Right lobe of liver (tissue), 6 donors: Measurements from ENCODE around the gene IL17B. TPM values are rescaled to one million over a fixed set of nuclear protein-coding genes. Genes with fewer than 3 reads are reported as not detected.

Source experiments
- ATAC-seq, 4 donors: fragments of 200-7000 bp; cut with Tn5 transposase; one replicate each; pipeline ENCODE4 v1.9.1; 2020; ENCODE audit warnings: mild to moderate bottlenecking in 4 of 4, moderate library complexity in 4 of 4
- DNase-seq, 3 donors: peaks; one replicate each; pipeline ENCODE4 v3.0.0-alpha.2; 2020
- H3K27ac ChIP-seq, 3 donors: fragments of 200-600 bp; one replicate each; pipeline ENCODE4 v1.8.0; 2022
- H3K27me3 ChIP-seq, 2 donors: fragments of 200-600 bp; one replicate each; pipeline ENCODE4 v1.8.0; 2022
- H3K36me3 ChIP-seq, 4 donors: fragments of 200-600 bp; sonication (generic) in 1 of 4; one replicate each; pipeline versions ENCODE4 v1.5.1 to v1.8.0; 2017 to 2022; ENCODE audit warnings: control low read depth in 1 of 4
- H3K4me1 ChIP-seq, 4 donors: fragments of 200-600 bp; sonication (generic) in 1 of 4; one replicate each; pipeline versions ENCODE4 v1.5.1 to v1.8.0; 2017 to 2022; ENCODE audit warnings: control low read depth in 1 of 4
- H3K4me3 ChIP-seq, 3 donors: fragments of 200-600 bp; one replicate each; pipeline ENCODE4 v1.8.0; 2022
- H3K9me3 ChIP-seq, 4 donors: fragments of 200-600 bp; sonication (generic) in 1 of 4; one replicate each; pipeline versions ENCODE4 v1.5.1 to v1.8.0; 2017 to 2022; ENCODE audit warnings: control low read depth in 1 of 4
- POLR2A ChIP-seq: fragments of 450-650 bp; IDR thresholded peaks from one replicate; pipeline ENCODE4 v1.6.1; 2017; ENCODE audit warnings: antibody characterized with exemption, mild to moderate bottlenecking
- WGBS: methylation state at CpG from one replicate; pipeline ENCODE4 v1.1.6; 2018; ENCODE audit warnings: low coverage, low lambda C conversion rate; ENCODE audit not compliant: insufficient coverage; ENCODE audit errors: missing lambda C conversion rate; 5-methylcytosine and 5-hydroxymethylcytosine counted together
- intact Hi-C, 2 donors: fragments of 100-400 bp; cut with DNase I; formaldehyde crosslinking; loops; one replicate each; pipeline versions ENCODE4 v1.11.2 to v1.14.1; 2022
- total RNA-seq, 6 experiments: library from RNA; depleted of rRNA in 2 of 6; stranded (reverse); fragments of >200 nt in 2 of 6; fragmentation: NEBNext Ultra II Directional in 3 of 6; extraction: Animal tissue kit (Norgen Biotek cat#: 25700) in 3 of 6; gene quantifications; one replicate each; pipeline versions ENCODE4 v1.1.0 to v1.2.4, GENCODE V29; 2016 to 2023
- TF ChIP-seq, protein P1 (sequence below), 4 donors: fragments of 200-600 bp in 3 of 4; fragments of 450-650 bp in 1 of 4; IDR thresholded peaks; one replicate each; pipeline versions ENCODE4 v1.5.1 to v1.8.0; 2016 to 2022; ENCODE audit warnings: antibody characterized with exemption in 4 of 4, mild to moderate bottlenecking in 2 of 4
- donor health status: DM: no; HTN: yes; CAD: no.
- donor health status: DM: no; HTN: no; CAD: no.
- donor health status: DM: no; HTN: no; CAD: no.
- donor health status: DM: no; HTN: yes; CAD: no.
- donor health status: DM: no; HTN: yes; CAD: no.

The IL17B gene
- total RNA-seq, 6 experiments from 2014 or later, result not detected

DNA sequence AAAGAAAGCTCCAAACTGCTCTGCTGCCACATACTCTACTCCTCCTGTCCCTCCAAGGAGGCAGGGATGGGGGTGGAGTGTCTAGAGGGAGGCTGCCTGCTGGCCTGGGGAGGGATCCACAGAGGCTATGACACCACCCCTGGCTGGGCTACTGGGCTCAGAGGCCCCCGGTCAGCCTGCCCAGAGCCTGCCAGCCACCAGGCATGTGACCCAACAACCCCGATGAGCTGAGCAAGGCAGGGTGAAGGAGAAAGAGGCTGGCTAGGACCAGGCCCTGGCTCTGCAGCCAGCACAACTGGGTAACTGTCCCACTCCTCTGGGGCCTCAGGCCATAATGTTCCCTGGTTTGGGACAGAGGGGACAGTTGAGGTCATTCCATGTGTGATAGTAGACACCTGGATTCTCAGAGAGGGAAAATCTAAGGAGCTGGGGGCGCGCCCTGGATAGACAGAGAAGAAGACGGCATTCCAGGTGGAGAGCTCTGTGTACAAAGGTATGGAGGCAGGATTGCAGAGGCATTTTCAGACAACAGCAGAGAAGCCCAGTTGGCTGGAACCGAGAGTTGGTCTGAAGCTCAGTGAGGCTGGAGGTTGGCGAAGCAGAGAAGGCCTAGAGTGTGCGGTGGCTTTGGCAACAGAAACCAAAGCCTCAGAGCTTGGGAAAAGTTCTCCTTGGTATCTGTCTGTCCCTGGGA lies 33.8 kb upstream of the IL17B start:
- no peak overlapping the region for H3K4me3 ChIP-seq
- no peaks in the 10 kb centered on the region for H3K9me3 ChIP-seq
- ATAC-seq, result peak in 2 of 4 donors; percentile 5 to 15
- intact Hi-C loops, result no loop called here
- 84% methylated on average over 3 of the region's 8 CpGs for WGBS
- no peaks in the 10 kb centered on the region for H3K36me3 ChIP-seq
- no peaks in the 10 kb centered on the region for H3K27me3 ChIP-seq
- H3K4me1 ChIP-seq, result no peaks in the 10 kb centered on the region
- H3K27ac ChIP-seq, result peak overlapping the region in 1 of 3 donors; percentile 28
- TF ChIP-seq POLR2A, result no peak
- TF ChIP-seq, protein P1, sequence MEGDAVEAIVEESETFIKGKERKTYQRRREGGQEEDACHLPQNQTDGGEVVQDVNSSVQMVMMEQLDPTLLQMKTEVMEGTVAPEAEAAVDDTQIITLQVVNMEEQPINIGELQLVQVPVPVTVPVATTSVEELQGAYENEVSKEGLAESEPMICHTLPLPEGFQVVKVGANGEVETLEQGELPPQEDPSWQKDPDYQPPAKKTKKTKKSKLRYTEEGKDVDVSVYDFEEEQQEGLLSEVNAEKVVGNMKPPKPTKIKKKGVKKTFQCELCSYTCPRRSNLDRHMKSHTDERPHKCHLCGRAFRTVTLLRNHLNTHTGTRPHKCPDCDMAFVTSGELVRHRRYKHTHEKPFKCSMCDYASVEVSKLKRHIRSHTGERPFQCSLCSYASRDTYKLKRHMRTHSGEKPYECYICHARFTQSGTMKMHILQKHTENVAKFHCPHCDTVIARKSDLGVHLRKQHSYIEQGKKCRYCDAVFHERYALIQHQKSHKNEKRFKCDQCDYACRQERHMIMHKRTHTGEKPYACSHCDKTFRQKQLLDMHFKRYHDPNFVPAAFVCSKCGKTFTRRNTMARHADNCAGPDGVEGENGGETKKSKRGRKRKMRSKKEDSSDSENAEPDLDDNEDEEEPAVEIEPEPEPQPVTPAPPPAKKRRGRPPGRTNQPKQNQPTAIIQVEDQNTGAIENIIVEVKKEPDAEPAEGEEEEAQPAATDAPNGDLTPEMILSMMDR (IDR thresholded peaks at IDR 0.05), result no peak
- DNase-seq, result no peak

DNA sequence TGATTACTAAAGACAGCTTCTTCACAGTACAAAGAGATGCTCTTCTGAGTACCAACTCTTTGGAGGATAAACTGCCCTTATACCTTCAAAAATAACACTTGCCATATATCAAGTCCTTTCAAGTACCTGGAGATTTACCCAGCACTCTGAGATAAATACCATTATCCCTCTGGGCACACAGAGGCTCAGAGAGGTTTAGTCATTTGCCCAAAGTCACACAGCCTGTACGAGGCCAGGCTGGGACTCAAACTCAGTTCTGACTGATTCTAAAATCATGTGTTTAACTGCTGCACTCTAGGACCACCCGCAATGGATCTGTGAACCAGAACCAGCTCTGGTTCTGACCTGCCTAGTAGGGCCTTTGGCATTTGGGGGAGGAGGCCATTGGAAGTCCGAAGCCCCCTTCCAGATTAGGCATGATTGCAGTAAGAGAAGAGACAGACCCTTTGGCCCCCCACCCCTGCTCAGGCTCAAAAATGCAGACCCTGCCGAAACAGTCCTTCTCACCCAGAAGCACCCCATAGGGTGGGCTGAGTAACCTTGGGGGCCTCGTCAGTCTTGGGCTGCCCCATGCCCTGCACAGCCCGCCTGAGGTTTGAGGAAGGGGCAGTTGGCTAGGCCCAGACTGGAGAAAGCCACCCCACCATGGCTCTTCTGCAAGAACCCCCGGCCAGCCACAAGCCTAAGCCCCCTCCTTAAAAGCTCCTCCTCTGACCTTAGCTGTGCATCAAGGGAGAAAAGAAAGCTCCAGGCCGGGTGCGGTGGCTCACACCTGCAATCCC lies 32.8 kb upstream of the IL17B start:
- H3K4me3 ChIP-seq, result no peak overlapping the region
- no peak for DNase-seq
- H3K4me1 ChIP-seq, result no peaks in the 10 kb centered on the region
- intact Hi-C loops, result no loop called here
- no peaks in the 10 kb centered on the region for H3K36me3 ChIP-seq
- H3K9me3 ChIP-seq, result no peaks in the 10 kb centered on the region
- no peak for ATAC-seq
- H3K27ac ChIP-seq, result no peak overlapping the region
- no peaks in the 10 kb centered on the region for H3K27me3 ChIP-seq
- TF ChIP-seq, protein P1 (IDR thresholded peaks at IDR 0.05), result no peak
- no peak for TF ChIP-seq POLR2A
- 62% methylated on average over 3 of the region's 9 CpGs for WGBS

DNA sequence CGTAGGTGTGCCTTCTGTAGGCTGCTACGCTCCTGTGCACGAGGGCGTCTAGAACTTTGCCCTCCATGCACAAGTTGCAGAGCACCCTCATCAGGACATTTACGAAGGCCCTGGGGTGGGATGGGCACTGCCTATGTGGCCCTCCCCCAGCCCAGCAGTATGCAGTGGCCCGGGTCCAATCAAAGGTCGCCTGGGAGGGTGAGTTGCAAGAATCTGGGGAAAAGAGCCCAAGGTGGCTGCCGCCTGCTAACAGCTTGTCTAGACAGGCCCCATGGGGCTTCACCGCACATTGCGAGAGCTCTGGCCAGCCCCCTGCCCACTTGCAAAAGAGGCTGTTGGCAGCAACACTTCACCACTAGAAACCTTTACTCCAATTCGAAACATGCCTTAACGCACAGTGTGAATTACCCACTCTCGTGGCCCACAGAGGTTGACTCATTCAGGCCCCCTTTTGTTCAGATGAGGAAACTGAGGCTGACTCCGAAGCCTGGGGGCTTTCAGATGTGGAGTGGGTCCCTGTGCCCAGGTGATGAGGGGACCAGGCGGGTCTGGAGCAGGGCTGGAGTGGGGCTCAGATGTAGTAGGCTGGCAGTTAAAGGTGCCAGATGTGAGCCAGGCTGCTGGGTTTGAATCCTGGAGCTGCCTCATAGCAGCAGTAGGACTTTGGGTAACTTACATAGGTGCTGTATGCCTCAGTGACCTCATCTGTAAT lies 31.8 kb upstream of the IL17B start:
- peak overlapping the region in 2 of 3 donors; percentile 4 to 18 for H3K27ac ChIP-seq

DNA sequence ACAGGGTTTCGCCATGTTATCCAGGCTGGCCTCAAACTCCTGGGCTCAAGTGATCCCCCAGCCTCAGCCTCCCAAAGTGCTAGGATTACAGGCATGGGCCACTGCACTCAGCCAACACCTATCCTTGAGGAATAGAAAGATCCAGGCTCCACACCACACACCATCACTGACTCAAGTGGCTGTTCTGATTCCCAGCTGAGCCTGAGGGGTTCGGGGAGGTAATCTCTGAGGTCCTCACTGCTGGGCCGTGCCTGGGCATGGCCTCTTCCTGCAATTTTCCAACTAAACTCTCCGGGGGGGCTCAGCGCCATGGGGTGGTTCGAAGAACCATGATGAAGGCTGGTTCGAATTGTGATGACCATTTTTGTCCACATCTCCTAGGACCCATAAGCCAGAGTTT lies 31.0 kb upstream of the IL17B start:
- Histone ChIP-seq H3K27ac (peak overlapping the region in 2 of 3 donors; percentile 2 to 18), H3K36me3 (no peaks in the 10 kb centered on the region), H3K27me3 (no peaks in the 10 kb centered on the region), H3K4me1 (no peaks in the 10 kb centered on the region), H3K4me3 (peak overlapping the region; percentile 21 to 37 (median 35)), H3K9me3 (no peaks in the 10 kb centered on the region)
- DNase-seq (no peak), ATAC-seq (no peak)
- TF ChIP-seq, protein P1 (IDR thresholded peaks at IDR 0.05), result no peak
- no peak for TF ChIP-seq POLR2A
- WGBS, result 76% methylated on average over 6 of the region's 7 CpGs
- intact Hi-C loops, result no loop called here

More for the DNA sequence above, 31.8 kb upstream of the IL17B start:
- Histone ChIP-seq H3K4me3 (peak overlapping the region in 2 of 3 donors; percentile 35 to 37), H3K4me1 (no peaks in the 10 kb centered on the region), H3K36me3 (no peaks in the 10 kb centered on the region), H3K27me3 (no peaks in the 10 kb centered on the region), H3K9me3 (no peaks in the 10 kb centered on the region)
- intact Hi-C loops, result no loop called here
- 69% methylated on average over 6 of the region's 15 CpGs for WGBS
- ATAC-seq (no peak), DNase-seq (no peak)
- TF ChIP-seq POLR2A, result no peak
- TF ChIP-seq, protein P1 (IDR thresholded peaks at IDR 0.05), result no peak
